Astrocyte of the spinal cord (primary cell): ENCODE measurements around the gene PLEKHF1.

ENCODE experiments used
- DNase-seq: peaks from one replicate; pipeline ENCODE4 v3.0.0; 2011; ENCODE audit warnings: low read depth, low spot score
- H3K4me3 ChIP-seq: 2 replicates; pipeline ENCODE4 v1.5.1; 2011; ENCODE audit warnings: low read depth, mild to moderate bottlenecking, low read length, moderate library complexity
- CTCF ChIP-seq: IDR thresholded peaks from 2 replicates; pipeline ENCODE4 v1.5.1; 2012; ENCODE audit warnings: low read depth, mild to moderate bottlenecking, low read length, inconsistent platforms
- in situ Hi-C: cut with HindIII; loops from 2 replicates; pipeline ENCODE4 v1.10.0; 2017; ENCODE audit warnings: low sequenced_read_pairs

The PLEKHF1 gene

GRCh38 chr19:29664753-29665214 is 477 bp upstream of the PLEKHF1 start:
- peak overlapping the region; percentile 25 for H3K4me3 ChIP-seq
- no peak for DNase-seq
- no peak for TF ChIP-seq CTCF
- in situ Hi-C loops = no loop called here

GRCh38 chr19:29665826-29666577 is 741 bp downstream of the PLEKHF1 start:
- TF ChIP-seq CTCF = no peak
- H3K4me3 ChIP-seq = peak overlapping the region; percentile 79
- no peak for DNase-seq
- in situ Hi-C loops = no loop called here

- no peak for TF ChIP-seq CTCF
- peak; percentile 88 for DNase-seq
- H3K4me3 ChIP-seq = peak overlapping the region; percentile 79
- in situ Hi-C loops = no loop called here
These were observed 1.5 kb downstream of the PLEKHF1 start for GRCh38 chr19:29666578-29667386.

- in situ Hi-C loops = no loop called here
- TF ChIP-seq CTCF = no peak
- H3K4me3 ChIP-seq = no peak overlapping the region
These were observed 2.1 kb downstream of the PLEKHF1 start for GRCh38 chr19:29667387-29667783.

GRCh38 chr19:29667901-29668341 is 2.7 kb downstream of the PLEKHF1 start:
- no peak for DNase-seq
- in situ Hi-C loops = no loop called here
- no peak overlapping the region for H3K4me3 ChIP-seq
- no peak for TF ChIP-seq CTCF

More at GRCh38 chr19:29667387-29667783, 2.1 kb downstream of the PLEKHF1 start:
- no peak for DNase-seq

GRCh38 chr19:29668746-29669609 is 3.7 kb downstream of the PLEKHF1 start:
- peak; percentile 32 for TF ChIP-seq CTCF
- no peak overlapping the region for H3K4me3 ChIP-seq
- DNase-seq = no peak
- in situ Hi-C loops = no loop called here
